Pulmonary artery endothelial cell (primary cell): ENCODE data around the gene CTNNB1. TPM values are rescaled to one million over a fixed set of nuclear protein-coding genes. Genes with fewer than 3 reads are reported as not detected.
"Not testable (repeated sequence)": the region's sequence is repeated elsewhere in the genome, so short reads cannot be mapped to it uniquely, and the experiment has no call there.

ENCODE experiments used
- DNase-seq: peaks from one replicate; pipeline ENCODE4 v3.0.0-alpha.2; 2011; ENCODE audit warnings: low read depth, low spot score
- total RNA-seq: library from RNA; depleted of rRNA; stranded (reverse); fragments of >200 nt; gene quantifications from 2 replicates; pipeline ENCODE4 v1.2.3, GENCODE V29; 2014

Gene CTNNB1
- total RNA-seq, 1 donor from 2014 or later: 1,307 TPM

DNA sequence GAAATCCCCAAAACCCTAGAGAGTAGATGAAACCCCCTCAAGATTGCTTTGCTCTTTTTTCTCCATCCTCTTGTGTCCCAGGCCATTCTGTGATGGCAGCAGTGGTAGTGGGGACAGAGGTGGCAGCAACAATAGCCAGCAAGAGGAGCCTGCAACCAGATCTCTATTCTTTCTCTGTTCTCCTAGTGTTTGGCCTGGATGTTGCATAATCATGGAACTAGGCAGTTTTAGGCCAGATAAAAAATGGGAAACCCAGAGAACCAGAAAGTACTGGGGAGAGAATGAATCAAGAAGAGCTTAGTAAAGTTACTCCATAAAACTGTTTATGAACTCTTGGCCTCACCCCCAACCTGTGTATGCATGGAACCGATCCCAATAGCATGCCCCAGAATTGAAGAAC lies 52.3 kb downstream of the CTNNB1 start:
- DNase-seq: no peak

DNA sequence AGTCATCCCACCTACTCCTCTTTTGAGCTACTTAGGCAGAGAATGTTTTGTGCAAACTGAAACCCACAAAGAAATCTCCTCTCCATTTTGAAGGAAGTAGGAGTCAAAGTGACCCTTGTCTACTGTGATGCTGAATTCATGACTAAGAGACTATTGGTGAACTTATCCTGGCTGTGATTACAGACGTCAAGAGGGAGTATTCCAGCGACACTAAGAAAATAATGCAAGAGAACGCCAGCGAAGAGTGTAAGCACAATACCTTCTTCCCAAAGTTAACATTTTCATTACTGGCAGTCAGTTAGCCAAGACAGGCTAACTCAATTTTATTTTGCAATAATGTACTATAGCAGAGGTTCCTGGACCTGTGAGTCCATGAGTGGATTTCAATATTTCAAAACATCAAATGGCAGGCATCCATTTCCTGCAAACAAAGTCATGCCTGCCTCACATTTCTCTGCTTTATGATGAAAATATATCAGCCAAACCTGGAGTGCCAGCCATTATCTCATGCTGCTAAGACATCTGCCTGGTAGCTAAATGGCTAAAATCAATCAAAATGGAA lies 59.0 kb downstream of the CTNNB1 start:
- no peak for DNase-seq

- DNase-seq: no peak
Observed at GRCh38 chr3:41259449-41260062, 60.3 kb downstream of the CTNNB1 start.

DNA sequence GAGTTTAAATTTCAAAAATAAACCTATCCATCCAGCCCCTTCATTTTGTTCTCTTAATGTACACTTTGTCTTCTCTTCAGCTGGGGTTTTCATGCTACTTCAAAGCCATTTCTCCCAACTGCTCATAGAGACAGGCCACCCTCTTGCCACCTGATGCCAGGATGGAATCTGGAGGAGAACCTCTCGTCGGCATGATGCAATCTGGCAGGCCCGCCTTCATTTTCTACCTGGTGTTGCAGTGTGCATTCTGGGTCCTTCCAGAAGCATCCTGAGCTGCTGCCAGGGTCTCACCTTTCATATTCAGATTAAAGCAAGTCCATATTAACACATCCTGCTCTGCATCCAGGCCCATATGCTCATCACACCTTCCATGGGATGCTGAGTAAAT lies 60.8 kb downstream of the CTNNB1 start:
- no peak for DNase-seq

- DNase-seq: no peak
Observed at GRCh38 chr3:41265011-41265545, 65.8 kb downstream of the CTNNB1 start.

- DNase-seq: no peak
Observed at GRCh38 chr3:41265823-41266273, 66.5 kb downstream of the CTNNB1 start.

DNA sequence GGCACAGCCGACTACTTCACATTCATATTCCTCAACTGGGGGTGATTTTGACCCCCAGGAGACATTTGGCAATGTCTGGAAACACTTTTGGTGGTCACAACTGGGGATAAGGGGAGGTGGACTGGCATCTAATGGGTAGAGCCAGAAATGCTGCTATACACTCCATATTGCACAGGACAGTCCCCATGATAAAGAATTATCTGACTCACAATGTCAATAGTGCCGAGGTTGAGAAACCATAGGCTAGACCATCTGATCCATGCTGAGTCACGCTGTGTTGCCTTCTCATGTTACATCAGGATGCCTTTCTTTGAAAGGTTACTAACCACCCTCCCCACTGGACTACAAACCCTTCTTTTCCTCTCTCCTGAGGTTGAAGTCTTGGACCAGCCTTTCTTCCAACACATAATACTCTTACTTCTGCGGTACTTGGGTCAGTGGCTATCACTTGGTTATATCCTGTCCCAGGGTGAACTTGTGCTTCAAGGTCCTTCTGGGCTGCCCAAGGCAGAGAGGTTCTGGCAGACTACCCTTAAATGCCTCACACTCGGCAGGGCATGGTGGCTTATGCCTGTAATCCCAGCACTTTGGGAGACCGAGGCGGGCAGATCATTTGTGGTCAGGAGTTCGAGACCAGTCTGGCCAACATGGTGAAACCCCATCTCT lies 68.8 kb downstream of the CTNNB1 start:
- no peak for DNase-seq

DNA sequence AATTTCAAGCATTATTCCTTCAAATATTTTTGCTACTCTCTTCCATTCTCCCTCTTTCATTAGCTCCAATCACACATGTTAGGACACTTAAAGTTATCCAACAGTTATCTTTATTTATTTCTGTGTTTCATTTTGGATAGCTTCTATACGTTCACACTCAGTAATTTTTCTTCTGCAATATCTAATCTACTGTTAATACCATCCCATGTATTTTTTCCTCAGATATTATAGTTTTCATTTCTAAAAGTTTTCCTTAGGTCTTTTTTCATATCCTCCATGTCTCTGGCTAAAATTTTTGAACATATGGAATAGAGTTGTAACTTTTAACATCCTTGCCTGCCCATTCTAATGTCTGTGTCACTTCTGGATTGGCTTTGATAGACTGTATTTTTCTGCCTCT lies 73.4 kb downstream of the CTNNB1 start:
- no peak for DNase-seq

- no peak for DNase-seq
Observed at GRCh38 chr3:41274944-41275668, 75.8 kb downstream of the CTNNB1 start.

DNA sequence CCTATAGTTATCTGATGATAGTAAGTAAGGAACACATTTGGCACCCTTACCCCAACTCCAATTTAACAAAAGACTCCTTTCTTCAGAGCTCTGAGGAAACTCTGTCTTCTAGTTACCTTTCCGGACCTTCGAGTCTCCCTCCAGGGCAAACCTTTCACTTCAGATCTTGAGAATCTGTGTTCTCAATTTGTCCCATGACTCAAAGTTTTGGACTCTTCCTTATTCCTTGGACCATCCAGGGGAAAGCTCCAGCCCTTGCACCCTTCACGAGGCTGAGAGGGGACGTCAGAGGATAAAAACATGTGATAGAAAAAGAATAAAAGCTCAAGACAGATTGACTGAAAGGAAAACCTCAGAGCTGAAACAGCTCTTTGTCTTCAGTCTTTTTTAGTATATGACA lies 76.9 kb downstream of the CTNNB1 start:
- DNase-seq: no peak

- no peak for DNase-seq
Observed at GRCh38 chr3:41277790-41278465, 78.6 kb downstream of the CTNNB1 start.

- not testable (repeated sequence) for DNase-seq
Observed at GRCh38 chr3:41284934-41285333, 85.6 kb downstream of the CTNNB1 start.

DNA sequence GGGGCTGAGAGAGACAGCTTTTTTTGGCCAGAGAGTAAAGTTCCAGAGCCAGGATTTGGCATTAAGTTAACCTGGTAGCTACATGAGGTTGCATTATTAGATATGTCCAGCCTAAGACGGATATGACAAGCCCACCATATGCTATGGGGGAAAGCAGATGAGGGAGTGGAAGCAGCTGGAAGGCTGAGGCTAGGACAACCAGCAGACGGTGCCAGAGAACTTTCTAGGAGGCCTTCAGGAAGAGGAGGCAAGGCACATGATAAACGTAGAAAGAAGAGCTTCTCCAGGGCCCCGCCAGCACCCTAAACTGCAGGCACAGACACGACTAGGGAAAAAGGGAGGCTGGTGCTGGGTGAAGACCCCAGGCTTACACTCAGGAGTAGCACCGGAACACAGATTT lies 87.0 kb downstream of the CTNNB1 start:
- no peak for DNase-seq

GRCh38 chr3:41288785-41289184 lies 89.5 kb downstream of the CTNNB1 start:
- DNase-seq: no peak
